ENCODE results near the gene KLHL29.

Gene KLHL29

DNA sequence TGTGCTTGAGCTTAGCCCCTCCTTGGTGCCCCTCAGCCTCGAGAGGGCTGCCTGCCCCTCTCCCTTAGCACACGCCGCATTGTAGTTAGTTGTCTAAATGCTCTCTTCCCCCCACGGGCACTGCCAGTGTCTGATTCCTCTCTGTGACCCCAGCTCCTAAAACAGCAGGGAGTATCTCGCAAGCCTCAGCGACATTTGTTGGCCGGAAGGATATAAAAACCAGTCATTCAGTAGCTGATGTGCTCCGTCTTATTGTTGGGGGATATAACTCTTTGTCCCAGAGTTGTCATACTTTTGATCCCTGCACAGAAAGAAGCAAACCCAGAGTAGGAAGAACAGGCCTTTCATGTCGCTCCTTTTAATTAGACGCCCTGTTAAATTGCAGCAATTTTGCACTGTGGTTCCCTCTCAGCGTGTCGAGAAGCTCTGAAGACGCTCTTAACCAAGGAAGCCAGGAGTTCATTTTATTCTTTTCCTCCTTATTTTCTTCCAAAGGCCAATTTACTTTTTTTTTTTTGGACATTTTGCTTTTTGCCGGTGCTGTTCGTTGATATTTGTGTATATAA is 201.8 kb downstream of the KLHL29 start:
- intact Hi-C loops (cut with DNase I), result no loop called here
- no peak for DNase-seq

DNA sequence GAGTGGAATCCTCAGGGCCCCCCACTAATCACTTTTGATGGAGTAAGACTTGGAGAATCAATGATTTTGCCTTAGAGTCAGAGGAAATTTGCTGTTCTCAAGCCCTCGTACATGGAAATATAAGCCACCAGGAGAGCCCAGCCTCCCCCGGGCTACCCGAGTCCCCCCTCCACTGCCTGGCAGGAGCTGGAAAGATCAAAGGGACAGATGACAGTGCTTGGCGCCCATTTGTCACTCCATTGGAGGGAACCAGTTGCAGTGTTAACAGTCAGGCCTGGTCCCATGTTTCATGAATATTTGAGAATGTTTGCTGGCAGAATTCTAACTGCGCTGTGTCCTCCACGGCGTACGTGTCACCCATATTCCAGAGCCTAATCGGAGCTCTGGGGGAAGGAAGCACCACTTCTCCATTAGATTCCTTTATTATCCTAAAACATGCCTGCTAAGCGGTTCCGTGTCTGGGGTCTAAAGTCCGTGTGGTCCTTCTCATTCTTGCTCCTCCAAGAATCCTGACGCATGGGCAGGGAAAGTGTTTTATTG is 202.4 kb downstream of the KLHL29 start:
- intact Hi-C loops (cut with DNase I), result no loop called here
- DNase-seq, result no peak

DNA sequence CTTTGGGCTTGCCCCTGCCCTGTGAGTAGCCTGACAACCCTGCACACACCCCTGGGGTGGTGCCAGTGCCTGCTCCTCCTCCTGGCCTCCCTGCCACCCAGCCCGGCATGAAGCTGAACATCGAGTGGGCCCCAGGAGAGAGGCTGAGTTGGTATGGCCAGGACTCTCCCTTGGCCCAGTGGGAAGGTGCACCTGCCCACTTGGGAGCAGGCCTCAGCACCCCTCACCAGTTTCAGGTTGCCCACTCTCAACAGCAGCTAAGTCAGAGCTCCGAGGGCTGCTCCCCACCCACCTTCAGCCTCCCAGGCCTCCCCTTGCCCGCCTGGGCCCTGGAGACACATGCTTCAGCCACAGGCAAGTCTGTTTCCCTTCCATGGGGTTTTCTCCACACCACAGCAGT is 203.1 kb downstream of the KLHL29 start:
- peak in 1 of 42 donors; percentile 10 for DNase-seq
- intact Hi-C loops (cut with DNase I), result no loop called here

DNA sequence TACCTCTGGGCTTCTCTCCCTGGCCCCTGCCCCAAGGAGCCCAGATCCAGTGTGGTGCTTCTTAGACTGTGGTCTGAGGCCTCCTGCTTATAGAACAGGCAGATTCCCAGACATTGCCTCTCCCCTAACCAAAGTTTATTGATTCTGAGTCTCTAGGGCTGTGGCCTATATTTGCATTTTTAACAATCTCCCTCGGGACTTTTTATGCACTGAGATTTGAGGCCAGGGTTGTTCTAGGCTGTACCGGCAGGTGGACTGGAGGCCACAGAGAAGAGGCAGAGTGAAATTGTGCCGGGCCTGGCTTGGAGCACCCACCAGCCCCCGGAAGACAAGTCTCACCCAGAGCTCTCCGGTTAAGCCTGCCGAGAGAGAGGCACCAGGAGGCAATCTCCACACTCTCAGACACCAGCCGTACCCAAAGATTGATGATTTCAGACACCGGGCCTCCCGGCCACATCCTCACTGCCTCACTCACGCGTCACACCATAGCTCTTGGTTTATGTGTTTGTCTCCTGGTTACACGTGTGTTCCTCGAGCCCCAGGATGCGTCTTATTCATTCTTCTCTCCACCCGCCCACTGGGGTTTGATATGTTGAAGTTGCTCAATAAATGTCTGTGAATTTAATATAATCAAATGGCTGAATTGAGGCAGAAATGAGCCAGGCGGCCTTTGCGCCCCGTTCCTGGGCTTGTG is 203.7 kb downstream of the KLHL29 start:
- peak in 1 of 42 donors; percentile 13 for DNase-seq

DNA sequence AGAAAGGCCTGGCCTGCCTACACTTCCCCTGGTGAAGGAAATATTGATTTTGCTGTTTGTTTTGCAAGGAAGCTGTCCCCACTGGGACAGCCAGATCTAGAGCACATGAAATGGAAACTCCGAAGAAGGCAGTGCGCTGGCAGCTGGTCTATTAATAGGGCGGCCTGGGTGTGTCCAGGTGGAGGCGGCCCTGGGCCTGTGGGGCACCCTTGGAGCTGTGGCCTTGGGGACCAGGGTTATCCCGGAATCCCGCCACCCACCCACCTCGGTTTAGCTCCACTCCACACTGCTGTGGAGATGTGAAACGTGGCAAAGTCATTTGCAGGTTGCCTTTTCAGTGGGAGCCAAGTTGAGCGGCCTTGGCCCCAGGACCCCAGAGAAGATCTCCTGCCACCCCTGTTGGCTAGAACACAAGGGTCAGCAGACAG is 204.3 kb downstream of the KLHL29 start:
- intact Hi-C loops (cut with DNase I), result no loop called here

More for the DNA sequence above, 203.7 kb downstream of the KLHL29 start:
- intact Hi-C loops (cut with DNase I), result no loop called here

DNA sequence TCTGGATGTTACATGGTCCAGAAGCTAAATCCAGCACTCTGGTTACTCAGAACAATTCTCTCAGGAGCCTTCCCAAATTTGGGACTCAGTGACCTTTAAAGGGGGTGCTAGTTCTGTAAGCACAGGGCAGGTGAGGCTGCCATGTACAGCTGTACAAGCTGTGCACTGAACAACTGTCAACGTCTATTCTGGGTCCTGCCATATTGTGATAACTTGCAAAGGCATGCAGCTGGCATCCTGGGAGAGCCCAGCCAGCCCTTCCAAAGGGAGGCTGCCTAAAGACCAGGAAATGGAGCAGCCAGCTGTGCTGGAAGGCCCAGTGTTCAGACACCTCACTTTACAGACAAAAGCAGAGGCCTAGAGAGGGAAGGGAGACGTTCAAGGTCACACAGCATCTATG is 204.8 kb downstream of the KLHL29 start:
- intact Hi-C loops (cut with DNase I), result no loop called here
- peak in 1 of 42 donors; percentile 16 for DNase-seq

More for the DNA sequence above, 204.3 kb downstream of the KLHL29 start:
- peak in 1 of 42 donors; percentile 12 for DNase-seq

DNA sequence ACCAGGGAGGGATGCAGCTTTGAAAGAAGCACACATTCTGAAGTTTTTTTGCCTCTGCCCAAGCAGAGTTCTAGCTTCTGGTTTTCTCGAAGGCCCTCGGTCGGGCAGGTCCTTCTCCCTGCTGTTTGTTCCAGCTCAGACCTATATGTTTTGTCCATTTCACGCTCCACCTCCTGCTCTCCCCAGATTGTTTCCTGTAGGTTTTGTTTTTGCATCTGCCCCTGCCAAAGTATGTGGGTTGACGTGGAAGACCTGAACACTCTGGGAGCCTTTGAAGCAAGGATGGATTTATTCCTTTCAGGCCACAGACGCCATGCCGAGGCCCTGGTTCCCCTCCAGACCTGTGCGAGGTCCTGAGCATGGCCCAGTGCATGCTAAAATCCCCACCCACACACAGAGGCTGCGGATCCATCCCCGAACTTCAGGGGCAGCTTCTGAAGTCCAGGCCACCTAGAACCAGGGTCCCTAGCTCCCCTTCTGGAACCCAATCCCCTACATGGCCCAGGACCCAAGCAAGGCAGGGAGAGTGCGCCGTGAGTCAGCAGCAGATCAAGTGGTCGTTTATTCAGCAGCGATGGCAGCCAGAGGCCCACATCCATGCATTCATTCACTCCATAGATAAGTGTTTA is 205.4 kb downstream of the KLHL29 start:
- DNase-seq, result peak in 2 of 42 donors; percentile 11 to 20
- intact Hi-C loops (cut with DNase I), result no loop called here

DNA sequence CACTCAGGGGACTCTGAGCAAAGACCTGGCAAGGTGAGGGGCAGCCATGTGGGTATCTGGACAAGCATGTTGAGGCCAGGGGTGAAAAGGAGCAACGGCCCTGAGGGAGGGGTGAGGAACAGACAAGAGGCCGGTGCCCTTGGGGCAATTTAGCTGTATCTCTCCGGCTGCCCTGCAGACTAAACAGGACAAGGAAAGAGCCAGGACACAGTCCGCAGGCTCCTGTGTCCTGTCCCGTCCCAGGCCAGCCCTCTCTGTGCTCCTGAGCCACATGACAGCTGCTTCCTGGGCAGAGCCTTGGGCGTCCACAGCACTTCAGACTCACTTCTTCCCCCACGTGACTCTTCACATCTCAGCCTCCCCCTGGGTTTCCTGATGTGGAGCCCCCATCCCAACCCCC is 206.1 kb downstream of the KLHL29 start:
- intact Hi-C loops (cut with DNase I), result no loop called here
- DNase-seq, result peak in 2 of 42 donors; percentile 7 to 16

DNA sequence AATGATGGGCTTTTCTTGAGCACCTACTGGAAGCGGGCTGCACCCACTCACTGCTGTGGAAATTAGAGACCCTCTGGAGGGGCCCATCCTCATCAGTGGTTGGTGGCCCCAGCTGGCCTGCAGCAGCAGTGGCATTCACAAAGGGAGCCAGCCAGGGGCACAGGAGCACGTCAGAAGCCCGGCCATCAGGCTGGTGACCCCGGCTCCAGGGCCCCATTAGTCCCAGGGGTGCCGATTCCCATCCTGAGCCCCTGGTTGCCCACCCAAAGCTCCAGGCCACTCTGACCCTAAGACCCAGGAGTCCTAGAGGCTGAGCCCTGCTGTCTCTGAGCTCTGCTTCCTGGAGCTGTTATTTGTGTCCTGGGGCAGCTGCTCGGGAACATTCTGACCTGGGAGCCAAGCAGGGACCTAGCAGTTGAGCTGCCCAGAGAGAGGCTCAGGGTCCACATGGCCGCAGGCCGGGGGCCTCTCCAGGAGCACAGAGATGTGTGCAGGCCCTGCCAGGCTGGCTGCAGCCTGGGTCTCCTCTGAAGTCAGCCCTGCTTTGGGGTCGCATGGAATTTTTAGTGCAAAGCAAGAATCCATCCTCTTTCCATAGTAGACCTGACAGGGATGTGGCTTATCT is 207.2 kb downstream of the KLHL29 start:
- peak in 2 of 42 donors; percentile 10 to 23 for DNase-seq
- intact Hi-C loops (cut with DNase I), result no loop called here

DNA sequence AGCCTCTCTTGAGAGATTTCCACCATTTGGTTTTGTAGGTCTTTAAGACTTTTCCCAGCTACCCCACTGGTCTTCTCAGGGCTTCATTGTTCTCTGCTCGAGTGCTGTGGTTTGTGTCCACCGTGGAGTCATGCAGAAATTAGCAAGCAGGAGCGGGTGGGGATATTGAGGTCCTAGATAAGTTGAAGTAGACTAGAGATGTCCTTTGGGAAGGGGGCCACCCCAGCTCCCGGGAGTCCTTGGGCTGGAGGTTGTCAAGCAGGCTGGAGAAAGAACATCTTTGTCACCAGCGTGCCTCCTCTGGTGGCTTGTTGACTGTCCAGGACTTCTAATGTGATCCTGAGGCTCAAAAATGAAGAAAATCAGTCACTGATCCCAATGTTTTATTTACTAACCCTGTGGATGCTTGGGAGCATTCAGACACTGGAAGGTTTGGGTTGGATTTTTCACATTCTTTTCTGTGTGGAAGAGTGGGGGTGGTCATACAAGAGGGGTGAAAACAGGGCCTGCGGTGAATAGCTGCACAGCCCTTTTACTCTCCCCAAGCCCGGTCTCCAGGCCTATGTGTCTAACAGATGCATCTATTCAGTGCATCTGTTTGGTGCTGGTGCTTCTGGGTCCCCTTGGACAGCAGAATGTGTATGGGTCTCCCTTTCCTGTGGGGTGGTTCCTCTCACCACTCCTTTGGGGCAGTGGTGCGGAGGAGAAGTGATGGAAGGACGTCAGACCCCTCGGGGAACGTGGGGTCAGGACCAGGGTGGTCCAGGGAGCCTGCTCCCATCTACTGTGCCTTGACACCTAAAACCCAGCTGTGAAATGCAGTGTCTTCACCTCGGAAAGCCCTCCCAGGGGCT is 208.1 kb downstream of the KLHL29 start:
- DNase-seq, result peak in 2 of 42 donors; percentile 6 to 23
- intact Hi-C loops (cut with DNase I), result no loop called here

DNA sequence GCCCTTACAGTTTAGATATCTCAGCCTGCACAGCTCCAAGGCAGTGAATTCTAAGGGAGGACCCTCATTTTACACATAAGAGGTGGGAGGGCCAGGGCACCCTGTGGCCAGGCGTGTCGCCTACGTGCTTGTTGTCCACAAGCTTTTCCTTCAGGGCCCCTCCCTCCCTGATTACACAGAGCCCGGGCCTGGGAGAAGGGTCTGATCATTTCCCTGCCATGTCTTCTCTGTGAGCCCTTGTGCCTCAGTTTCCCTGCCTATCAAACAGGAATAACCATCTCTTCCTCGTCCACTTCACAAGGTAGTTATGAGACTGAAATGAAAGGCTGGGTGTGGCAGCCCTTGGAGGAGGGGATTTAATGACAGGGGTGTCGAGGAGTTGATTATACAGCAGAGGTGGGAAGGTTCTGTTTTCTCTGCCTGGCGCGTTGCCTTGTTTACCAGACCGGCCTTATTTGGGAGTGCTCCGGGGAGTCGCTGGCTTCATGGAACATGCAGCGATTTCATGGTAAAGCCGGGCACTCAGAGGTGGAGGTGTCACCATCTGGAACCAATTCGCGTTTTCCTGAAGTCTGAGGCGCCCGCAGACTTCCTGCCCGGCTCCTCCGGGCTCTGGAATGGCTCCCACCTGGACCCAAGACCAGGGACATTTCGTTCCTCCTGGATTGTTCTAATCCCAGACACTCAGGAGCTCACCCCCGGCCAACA is 208.9 kb downstream of the KLHL29 start:
- DNase-seq, result peak in 2 of 42 donors; percentile 12 to 17
- intact Hi-C loops (cut with DNase I), result no loop called here

DNA sequence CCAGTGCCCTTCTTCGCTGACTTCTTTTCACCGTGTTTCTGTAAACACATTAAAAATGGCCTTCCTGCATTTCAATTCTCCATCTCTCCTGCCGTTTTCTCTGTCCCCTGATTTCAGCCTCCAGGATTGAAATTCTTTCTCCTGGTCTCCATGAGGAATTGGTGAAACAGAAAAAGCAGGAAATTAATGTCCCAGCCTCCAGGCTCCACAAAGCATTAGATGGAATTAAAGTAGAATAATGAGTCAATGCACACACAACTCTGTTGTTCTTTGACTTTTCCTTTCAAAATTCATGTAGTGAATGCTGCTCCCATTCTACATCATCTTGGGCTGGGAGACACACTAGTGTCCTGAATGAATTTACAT is 209.5 kb downstream of the KLHL29 start:
- no peak for DNase-seq
- intact Hi-C loops (cut with DNase I), result no loop called here

DNA sequence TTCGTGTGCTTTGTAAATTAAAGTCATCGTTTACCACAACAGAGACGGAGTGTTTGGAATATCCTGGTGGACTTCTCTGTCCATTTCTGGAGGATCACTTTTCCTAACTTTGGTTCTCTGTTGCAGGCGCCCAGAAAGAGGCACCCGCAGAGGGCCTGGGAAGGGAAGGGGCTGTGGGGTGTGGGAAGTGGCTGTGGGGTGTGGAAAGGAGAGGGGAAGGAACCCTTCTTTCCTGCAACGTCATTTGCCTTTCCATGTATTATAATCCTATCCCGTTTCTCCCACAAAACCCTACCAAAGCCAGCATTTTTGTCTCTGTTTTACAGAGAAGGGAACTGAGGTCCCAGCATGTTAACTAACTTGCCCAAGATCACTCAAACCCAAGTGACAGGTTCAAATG is 210.0 kb downstream of the KLHL29 start:
- DNase-seq, result no peak
- intact Hi-C loops (cut with DNase I), result no loop called here

DNA sequence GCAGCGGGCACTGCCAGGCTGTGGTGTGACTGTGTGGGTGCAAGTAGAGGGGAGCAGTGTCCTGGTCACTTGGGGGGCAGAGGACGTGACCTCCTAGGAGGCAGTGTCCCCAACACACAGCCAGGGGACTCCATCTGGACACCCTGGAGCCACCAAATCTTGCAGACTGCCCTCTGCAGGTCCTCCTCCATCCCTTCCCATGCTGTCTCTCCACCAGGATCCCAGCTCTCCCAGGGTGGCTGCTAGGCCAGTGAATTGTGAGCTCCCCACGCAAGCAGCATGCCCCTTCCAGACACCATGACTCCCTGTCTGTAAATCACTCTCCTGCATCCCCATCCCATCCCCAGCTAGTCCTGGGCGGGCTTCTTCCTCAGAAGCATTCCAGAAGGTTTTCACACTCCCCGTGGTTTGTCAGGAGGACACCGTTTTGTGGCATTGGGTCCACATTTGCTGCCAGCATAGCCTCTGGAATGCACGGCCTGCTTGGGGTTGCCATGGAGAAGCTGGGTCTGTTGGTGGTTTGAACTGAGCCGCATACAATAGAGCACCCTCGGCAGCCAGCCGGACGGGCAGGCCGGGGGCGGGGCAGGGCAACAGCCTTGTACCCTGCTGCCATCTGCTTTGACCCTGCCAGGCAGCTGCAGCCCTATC is 210.7 kb downstream of the KLHL29 start:
- peak in 36 of 42 donors; percentile 31 to 71 (median 51) for DNase-seq
- intact Hi-C loops (cut with DNase I), result no loop called here

DNA sequence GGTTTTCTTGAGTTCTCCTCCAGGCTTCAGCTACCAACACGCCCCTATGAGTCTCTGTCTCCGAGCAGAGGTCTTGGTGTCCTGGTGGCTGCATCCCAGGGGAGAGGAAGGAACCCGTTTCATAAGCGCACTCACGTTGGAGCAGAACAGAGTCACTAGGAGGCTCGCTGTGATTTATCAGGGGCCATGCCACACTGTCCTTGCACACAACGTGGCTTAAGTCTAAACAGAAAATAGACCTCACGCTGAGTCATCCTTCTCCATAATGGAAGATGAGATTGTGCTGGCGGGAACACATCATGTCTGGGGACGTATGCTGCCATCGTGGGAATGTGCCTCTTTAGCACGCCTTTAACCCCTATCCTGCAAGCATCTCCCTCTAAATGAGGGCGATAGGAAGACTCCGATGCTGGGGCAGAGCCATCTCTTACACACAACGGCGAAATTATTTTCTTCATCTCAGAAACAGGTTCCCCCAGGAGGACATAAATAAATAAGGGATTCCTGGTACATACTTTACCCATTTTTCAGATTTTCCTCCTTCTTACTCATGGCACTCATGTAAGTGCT is 211.4 kb downstream of the KLHL29 start:
- intact Hi-C loops (cut with DNase I), result no loop called here
- DNase-seq, result no peak

DNA sequence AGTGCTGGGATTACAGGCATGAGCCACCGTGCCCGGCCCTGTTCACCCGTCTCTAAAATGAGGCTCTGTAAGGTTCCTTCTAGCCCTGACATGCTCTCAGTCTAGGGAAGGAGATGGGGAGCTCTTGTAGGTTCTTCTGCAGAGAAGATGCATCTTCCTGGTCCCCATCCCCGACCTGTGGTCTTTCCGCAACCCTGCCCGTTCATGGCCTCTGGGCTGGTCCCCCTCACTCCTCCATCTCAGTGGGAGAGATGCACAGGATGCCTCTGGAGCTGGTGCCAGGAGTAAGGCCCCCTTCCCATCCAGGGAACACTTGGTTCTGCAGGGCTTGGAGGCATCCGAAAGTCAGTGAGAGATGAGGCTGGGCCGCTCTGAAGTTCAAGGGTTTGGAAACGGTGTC is 212.7 kb downstream of the KLHL29 start:
- intact Hi-C loops (cut with DNase I), result no loop called here
- peak in 1 of 42 donors; percentile 14 for DNase-seq

DNA sequence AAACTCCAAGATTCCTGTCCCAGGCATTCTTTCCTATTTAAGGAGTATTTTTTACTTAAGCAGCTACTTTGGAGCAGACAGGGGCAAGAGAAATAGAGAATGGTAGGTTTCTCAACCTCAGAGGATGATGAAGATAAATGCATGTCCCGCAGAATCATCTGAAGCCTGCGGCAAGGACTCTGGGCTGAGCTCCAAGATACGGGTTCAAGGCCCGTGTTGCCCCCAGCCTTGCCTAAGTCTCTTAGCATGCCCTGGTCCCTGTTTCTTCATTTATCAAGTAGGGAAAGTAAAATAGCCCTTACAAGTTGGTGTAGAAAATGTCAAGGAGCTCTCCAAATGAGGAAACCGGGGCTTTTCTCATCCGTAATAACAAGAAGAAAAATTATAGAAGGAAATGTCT is 214.0 kb downstream of the KLHL29 start:
- DNase-seq, result no peak
- intact Hi-C loops (cut with DNase I), result no loop called here

Measured in head of caudate nucleus (tissue), 42 donors.